Activated CD8-positive, alpha-beta memory T cell treated with anti-CD3 and anti-CD28 coated beads, Interleukin-2, amount 50 U/mL, for 24 hours (primary cell): ENCODE measurements around the gene LRCOL1.
"Not testable (repeated sequence)": the region's sequence is repeated elsewhere in the genome, so short reads cannot be mapped to it uniquely, and the experiment has no call there.

Source experiments
- DNase-seq: peaks from one replicate; pipeline ENCODE4 v3.0.0-alpha.2; 2020; ENCODE audit errors: extremely low read depth

Gene LRCOL1

GRCh38 chr12:132600048-132601032 is 10.0 kb downstream of the LRCOL1 start:
- DNase-seq = no peak

DNA sequence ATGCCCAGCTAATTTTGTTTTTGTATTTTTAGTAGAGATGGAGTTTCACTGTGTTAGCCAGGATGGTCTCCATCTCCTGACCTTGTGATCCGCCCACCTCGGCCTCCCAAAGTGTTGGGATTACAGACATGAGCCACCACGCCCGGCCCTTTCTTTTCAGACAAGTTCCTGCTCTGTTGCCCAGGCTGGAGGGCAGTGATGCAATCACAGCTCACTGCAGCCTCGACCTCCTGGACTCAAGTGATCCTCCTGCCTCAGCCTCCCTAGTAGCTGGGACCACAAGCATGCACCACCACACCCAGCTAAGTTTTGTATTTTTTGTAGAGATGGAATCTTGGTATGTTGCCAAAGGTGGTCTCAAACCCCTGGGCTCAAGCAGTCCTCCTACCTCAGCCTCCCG is 10.9 kb downstream of the LRCOL1 start:
- not testable (repeated sequence) for DNase-seq

DNA sequence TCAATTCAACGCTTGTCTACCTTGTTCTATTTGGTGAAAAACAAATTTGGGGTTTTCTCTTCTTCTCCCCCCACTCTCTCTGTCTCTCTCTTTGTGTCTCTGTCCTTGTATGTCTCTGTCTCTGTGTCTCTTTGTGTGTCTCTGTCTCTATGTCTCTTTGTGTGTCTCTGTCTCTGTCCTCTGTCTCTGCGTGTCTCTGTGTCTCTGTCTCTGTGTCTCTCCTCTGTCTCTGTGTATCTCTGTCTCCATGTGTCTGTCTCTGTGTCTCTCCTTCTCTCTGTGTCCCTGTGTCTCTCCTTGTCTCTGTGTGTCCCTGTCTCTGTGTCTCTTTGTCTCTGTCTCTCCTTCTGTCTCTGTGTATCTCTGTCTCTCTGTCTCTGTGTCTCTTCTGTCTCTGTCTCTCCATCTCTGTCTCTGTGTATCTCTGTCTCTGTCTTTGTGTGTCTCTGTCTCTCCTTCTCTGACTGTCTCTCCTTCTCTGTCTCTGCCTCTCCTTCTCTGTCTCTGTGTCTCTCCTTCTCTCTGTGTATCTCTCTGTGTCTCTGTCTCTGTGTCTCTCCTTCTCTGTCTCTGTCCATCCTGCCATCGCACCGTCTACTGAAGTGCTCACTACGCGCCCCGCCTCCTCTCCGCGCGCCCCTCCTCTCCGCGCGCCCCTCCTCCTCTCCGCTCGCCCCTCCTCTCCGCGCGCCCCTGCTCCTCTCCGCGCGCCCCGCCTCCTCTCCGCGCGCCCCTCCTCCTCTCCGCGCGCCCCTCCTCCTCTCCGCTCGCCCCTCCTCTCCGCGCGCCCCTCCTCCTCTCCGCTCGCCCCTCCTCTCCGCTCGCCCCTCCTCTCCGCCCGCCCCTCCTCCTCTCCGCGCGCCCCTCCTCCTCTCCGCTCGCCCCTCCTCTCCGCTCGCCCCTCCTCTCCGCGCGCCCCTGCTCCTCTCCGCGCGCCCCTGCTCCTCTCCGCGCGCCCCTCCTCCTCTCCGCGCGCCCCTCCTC is 12.8 kb downstream of the LRCOL1 start:
- no peak for DNase-seq

- DNase-seq = no peak
Observed at GRCh38 chr12:132596016-132596415, 14.4 kb downstream of the LRCOL1 start.

- DNase-seq = no peak
Observed at GRCh38 chr12:132595183-132595582, 15.2 kb downstream of the LRCOL1 start.

GRCh38 chr12:132593938-132594358 is 16.4 kb downstream of the LRCOL1 start:
- DNase-seq = no peak

DNA sequence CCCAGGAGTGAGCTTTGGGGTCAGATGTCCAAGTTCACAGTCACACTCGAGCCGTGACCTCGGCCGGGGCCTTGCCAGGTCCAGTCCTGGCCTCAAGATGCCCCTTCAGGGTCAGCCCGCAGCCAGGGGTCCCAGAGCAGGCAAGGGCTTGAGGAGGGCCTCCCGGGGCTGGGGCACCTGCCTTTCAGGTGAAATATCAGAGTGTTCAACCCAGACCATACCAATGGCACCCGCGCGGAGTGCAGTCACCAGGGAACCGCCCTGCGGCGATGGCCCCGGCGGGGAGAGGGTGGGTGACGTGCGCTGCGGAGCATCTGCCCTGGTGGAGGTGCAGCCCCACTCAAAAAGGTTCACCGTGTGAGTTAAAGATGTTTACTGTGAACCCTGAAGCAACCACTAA is 16.9 kb downstream of the LRCOL1 start:
- no peak for DNase-seq

DNA sequence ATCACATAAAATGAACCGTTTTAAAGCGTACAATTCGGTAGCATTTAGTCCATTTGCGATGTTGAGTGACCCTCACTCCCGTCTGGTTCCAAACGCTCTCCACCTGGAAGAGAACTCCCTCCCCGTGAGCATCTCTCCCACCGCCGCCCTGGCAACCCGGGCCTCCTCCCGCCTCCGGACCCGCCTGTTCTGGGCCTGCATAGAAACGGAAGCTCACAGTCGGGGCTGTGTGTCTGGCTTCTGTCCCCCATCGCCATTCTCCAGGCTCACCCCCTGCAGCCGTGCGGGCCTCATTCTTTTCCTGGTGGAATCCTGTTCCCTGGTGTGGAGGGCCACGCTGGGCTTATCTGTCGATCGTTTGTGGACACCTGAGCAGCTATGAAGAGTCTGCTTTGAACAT is 17.3 kb downstream of the LRCOL1 start:
- DNase-seq = no peak

DNA sequence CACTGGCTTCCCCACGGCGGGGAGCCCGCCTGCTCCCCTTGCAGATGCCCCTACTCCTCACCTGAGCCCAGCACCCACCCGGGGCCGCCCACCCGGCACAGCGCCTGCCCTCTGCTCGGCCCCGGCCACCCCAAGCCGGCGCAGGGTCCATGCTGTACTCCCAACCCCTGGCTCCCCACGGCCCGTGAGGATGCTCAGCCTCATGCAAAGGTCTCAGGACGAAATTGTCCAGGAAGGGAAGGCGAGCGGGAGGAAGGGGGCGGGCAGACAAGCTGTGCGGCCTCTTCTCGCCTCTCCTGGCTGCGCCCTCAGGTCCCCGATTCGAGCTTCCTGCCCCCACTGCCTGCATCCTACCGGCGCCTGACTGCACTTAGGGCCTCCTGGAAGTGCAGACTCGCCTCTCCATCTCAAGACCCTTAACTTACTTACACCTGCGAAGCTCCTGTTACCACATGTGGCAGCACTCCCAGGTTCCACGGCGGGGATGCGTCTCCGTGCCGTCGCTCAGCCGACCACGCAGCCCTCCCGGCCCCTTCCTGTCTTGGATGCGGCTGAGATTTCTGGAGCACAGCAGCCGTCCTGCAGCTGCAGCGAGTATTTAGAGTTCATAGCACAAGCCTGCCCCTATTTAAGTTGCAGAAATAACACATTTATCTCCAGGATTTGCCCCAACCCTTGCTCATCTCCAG is 18.0 kb downstream of the LRCOL1 start:
- no peak for DNase-seq

- DNase-seq = no peak
Observed at GRCh38 chr12:132591107-132591935, 19.1 kb downstream of the LRCOL1 start.

DNA sequence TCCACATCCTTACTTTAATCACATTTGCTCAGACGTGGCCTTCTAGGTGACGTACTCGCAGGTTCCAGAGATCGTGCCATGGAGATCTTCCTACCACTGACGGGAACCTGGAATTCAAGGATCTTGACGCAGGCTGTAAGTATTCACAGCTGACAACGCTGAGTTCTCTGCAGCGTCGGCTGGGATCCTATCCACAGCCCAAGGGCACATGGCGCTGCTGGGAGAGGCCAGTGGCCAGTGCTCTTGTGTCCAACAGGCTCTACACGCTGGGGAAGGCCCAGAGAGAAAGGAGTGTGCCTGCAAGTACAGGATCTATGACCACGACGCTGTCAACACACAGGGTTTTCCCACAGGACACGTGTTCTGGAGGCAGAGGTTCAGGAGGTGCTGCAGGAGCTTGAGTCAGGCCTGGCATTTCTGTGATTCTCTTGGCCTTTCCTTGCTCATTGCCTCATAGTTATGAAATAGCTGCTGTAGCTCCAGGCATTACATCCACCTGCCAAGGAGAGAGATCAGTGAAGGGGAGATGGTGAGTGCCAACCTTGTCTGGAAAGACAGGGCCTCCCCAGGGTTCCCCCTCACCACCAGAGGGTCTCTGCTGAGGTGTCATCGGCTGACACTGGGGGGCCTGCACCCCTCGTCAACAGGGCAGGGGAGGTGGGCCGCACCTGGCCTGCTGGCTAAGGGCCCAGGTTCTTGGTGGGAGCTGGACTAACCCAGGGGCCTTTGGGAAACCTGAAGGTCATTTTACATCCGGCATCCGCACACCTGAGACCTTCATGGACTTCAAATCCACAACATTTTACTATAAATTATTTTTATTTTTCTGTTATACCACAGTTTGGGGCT is 21.3 kb downstream of the LRCOL1 start:
- no peak for DNase-seq

GRCh38 chr12:132588319-132588718 is 22.1 kb downstream of the LRCOL1 start:
- no peak for DNase-seq

- DNase-seq = no peak
Observed at GRCh38 chr12:132587781-132588180, 22.6 kb downstream of the LRCOL1 start.

- DNase-seq = no peak
Observed at GRCh38 chr12:132586929-132587328, 23.5 kb downstream of the LRCOL1 start.

GRCh38 chr12:132585177-132585576 is 25.2 kb downstream of the LRCOL1 start:
- no peak for DNase-seq

GRCh38 chr12:132584429-132584828 is 26.0 kb downstream of the LRCOL1 start:
- no peak for DNase-seq

DNA sequence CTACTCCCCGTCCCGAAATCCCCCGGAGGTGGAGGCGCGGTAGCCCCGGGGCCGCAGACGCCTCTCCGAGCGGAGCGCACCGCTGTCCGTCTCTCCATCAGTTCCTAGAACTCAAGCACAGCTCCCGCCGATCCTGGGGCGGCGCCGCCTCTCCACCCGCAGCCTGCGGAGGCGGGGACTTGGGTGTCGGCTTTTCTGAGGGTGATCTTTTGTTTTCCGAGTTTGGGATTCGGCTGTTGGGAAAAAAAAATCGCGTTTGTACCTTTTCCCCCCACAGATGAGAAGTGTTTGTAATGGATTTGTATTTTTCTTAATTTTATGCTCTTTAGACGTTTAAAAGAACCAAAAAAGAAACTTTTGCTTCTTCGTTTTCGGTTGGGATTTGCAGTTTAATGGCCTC is 26.6 kb downstream of the LRCOL1 start:
- no peak for DNase-seq

DNA sequence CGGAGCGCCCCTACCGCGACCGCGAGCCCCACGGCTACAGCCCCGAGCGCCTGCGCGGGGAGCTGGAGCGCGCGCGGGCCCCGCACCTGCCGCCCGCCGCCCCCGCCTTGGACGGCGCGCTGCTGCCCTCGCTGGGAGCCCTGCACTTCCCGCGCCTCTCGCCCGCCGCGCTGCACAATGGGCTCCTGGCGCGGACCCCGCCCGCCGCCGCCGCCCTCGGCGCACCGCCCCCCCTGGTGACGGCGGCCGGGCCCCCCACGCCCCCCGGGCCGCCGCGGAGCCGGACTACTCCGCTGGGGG is 27.0 kb downstream of the LRCOL1 start:
- DNase-seq = no peak

DNA sequence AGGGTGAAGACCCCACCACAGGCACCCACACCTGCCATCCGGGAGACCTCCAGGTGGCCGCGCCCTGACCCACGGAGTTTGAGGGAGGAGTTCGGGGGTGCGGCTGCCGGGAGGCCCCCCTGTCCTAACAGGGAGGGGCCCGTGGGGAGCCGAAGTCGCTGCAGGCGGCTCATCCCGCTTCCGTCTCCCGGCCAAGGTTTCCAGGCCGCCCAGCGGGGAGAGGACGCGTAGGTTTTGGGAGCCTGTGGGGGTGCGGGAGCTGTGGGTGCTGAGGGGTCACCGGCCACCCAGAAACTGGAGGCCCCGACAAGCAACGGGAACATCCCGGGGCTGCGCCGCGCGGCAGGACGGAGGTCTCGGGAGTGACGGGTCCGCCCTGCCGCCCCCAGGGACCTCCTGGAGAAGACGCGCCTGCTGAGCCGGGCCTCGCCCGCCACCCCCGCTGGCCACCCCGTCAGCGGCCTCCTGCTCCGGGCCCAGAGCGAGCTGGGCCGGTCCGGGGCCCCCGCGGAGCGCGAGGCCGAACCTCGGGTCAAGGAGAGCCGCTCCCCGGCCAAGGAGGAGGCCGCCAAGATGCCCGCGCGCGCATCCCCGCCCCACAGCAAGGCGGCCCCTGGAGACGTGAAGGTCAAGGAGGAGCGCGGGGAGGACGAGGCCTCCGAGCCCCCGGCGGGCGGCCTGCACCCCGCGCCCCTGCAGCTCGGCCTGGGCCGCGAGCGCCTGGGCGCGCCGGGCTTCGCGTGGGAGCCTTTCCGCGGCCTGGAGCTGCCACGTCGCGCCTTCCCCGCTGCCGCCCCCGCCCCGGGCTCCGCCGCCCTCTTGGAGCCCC is 27.6 kb downstream of the LRCOL1 start:
- no peak for DNase-seq
